Heart left ventricle (tissue), 13 donors: Measurements from ENCODE around the gene ABCA7.

Source experiments
- POLR2A ChIP-seq, 2 donors: fragments of 450-650 bp; IDR thresholded peaks; one replicate each; pipeline ENCODE4 v1.6.1; 2017; ENCODE audit warnings: antibody characterized with exemption in 2 of 2, mild to moderate bottlenecking in 2 of 2, moderate library complexity in 2 of 2
- TF ChIP-seq, protein P1 (sequence below), 12 donors: fragments of 200-600 bp; sonication (generic) in 4 of 12; IDR thresholded peaks; one replicate each; pipeline versions ENCODE4 v1.5.0 to v1.8.0; 2018 to 2022; ENCODE audit warnings: antibody characterized with exemption in 12 of 12, mild to moderate bottlenecking in 5 of 12
- donor health status: ischemic (EF 13 %, LVEDD 7.1; RV severe dilation, severe dysfunction).
- donor health status: DM: no; HTN: yes; CAD: no.
- donor health status: DM: no; HTN: no; CAD: no.
- donor health status: ischemic (EF 25% LVEDD 6.9; RV normal size, moderate dysfunction).
- donor health status: ischemic (EF 25% LVEDD 5.7; RV mildly dilated, moderate dysfunction).
- donor health status: ischemic (EF 35%, LVEDD 5.7; RV mildly dilated, moderate dysfunction).
- donor health status: nonischemic (EF 11% LVEDD 7.7; RV severe dilation, severe dysfunction).
- donor health status: DM: yes; HTN: yes; CAD: no.
- donor health status: PGD.
- donor health status: ischemic (EF 29% LVEDD 5.4; RV normal size, mild dysfunction).
- donor health status: nonischemic (EF 23%, LVEDD 6.1; RV moderate dilation, normal function).

- TF ChIP-seq, protein P1, sequence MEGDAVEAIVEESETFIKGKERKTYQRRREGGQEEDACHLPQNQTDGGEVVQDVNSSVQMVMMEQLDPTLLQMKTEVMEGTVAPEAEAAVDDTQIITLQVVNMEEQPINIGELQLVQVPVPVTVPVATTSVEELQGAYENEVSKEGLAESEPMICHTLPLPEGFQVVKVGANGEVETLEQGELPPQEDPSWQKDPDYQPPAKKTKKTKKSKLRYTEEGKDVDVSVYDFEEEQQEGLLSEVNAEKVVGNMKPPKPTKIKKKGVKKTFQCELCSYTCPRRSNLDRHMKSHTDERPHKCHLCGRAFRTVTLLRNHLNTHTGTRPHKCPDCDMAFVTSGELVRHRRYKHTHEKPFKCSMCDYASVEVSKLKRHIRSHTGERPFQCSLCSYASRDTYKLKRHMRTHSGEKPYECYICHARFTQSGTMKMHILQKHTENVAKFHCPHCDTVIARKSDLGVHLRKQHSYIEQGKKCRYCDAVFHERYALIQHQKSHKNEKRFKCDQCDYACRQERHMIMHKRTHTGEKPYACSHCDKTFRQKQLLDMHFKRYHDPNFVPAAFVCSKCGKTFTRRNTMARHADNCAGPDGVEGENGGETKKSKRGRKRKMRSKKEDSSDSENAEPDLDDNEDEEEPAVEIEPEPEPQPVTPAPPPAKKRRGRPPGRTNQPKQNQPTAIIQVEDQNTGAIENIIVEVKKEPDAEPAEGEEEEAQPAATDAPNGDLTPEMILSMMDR (IDR thresholded peaks at IDR 0.05): no peak
- TF ChIP-seq POLR2A (IDR thresholded peaks at IDR 0.05): no peak
Measured at GRCh38 chr19:1070576-1070930, 30.6 kb downstream of the ABCA7 start.
